ENCODE measurements around the gene IL1RAPL2.

DNA sequence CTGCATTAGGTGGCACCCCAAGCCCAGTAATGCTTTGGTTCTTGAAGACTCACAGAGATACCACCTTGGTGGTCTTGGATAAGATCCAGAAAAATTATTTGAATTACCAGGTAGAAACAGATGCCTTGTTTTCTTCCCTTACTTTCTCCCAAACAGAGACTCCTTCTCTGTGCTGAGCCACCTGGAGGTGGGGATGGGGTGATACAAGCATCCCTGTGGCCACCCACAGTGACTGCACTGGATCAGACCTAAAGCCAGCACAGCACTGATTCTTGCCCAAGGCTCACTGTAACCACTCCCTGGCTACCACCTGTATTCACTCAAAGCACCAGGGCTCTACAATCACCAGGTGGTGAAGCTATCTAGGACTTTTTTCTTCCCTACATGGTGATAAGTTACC, 497.7 kb downstream of the IL1RAPL2 start:
- TF ChIP-seq, protein P1, sequence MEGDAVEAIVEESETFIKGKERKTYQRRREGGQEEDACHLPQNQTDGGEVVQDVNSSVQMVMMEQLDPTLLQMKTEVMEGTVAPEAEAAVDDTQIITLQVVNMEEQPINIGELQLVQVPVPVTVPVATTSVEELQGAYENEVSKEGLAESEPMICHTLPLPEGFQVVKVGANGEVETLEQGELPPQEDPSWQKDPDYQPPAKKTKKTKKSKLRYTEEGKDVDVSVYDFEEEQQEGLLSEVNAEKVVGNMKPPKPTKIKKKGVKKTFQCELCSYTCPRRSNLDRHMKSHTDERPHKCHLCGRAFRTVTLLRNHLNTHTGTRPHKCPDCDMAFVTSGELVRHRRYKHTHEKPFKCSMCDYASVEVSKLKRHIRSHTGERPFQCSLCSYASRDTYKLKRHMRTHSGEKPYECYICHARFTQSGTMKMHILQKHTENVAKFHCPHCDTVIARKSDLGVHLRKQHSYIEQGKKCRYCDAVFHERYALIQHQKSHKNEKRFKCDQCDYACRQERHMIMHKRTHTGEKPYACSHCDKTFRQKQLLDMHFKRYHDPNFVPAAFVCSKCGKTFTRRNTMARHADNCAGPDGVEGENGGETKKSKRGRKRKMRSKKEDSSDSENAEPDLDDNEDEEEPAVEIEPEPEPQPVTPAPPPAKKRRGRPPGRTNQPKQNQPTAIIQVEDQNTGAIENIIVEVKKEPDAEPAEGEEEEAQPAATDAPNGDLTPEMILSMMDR (IDR thresholded peaks at IDR 0.05) = no peak
- no peak for TF ChIP-seq POLR2A (IDR thresholded peaks at IDR 0.05)

Data from thyroid gland (tissue), 4 donors.